GM21423 (cell line): ENCODE results near the gene SNRPA1.
"Not testable (repeated sequence)": the region's sequence is repeated elsewhere in the genome, so short reads cannot be mapped to it uniquely, and the experiment has no call there.

Source experiments
- ATAC-seq: cut with Tn5 transposase; IDR thresholded peaks from one replicate; pipeline ENCODE4 v1.9.1; 2021; ENCODE audit warnings: mild to moderate bottlenecking, moderate library complexity; ENCODE audit not compliant: unreplicated experiment

The SNRPA1 gene

GRCh38 chr15:101296418-101297405 is 1.7 kb upstream of the SNRPA1 start:
- ATAC-seq, result no peak

- no peak for ATAC-seq
These were observed 636 bp upstream of the SNRPA1 start for GRCh38 chr15:101295607-101296161.

GRCh38 chr15:101293122-101293521 is 1.9 kb downstream of the SNRPA1 start:
- no peak for ATAC-seq

- ATAC-seq, result no peak
These were observed 6.0 kb downstream of the SNRPA1 start for GRCh38 chr15:101288905-101289513.

- ATAC-seq, result not testable (repeated sequence)
These were observed 7.7 kb downstream of the SNRPA1 start for GRCh38 chr15:101287342-101287741.

- no peak for ATAC-seq
These were observed 8.5 kb downstream of the SNRPA1 start for GRCh38 chr15:101286471-101287114.

GRCh38 chr15:101283931-101284330 is 11.1 kb downstream of the SNRPA1 start:
- no peak for ATAC-seq

GRCh38 chr15:101280007-101280406 is 15.0 kb downstream of the SNRPA1 start:
- ATAC-seq, result no peak

GRCh38 chr15:101277943-101278564 is 17.0 kb downstream of the SNRPA1 start:
- no peak for ATAC-seq

- peak; percentile 93 for ATAC-seq
These were observed 17.8 kb downstream of the SNRPA1 start, which contains the start of gene SELENOS for GRCh38 chr15:101277038-101277822. TSS of gene SELENOS (minus strand) at chr15:101277485. CDS start at chr15:101277417, 68 bp downstream.

- ATAC-seq, result peak; percentile 41
These were observed 18.5 kb downstream of the SNRPA1 start for GRCh38 chr15:101276501-101277037.

- ATAC-seq, result peak; percentile 28
These were observed 20.0 kb downstream of the SNRPA1 start for GRCh38 chr15:101275018-101275417.

GRCh38 chr15:101273534-101273933 is 21.5 kb downstream of the SNRPA1 start:
- no peak for ATAC-seq

GRCh38 chr15:101272584-101272983 is 22.5 kb downstream of the SNRPA1 start:
- no peak for ATAC-seq

GRCh38 chr15:101269479-101270223 is 25.4 kb downstream of the SNRPA1 start:
- ATAC-seq, result no peak

GRCh38 chr15:101267320-101268104 is 27.5 kb downstream of the SNRPA1 start:
- ATAC-seq, result no peak

- ATAC-seq, result no peak
These were observed 28.3 kb downstream of the SNRPA1 start for GRCh38 chr15:101266787-101267186.

GRCh38 chr15:101266034-101266433 is 29.0 kb downstream of the SNRPA1 start:
- no peak for ATAC-seq
